B cell (primary cell): Measurements from ENCODE around the gene ATXN1.

Experiments used
- CTCF ChIP-seq: fragments of 200-600 bp; IDR thresholded peaks from one replicate; pipeline ENCODE4 v1.8.0; 2022; ENCODE audit warnings: antibody characterized with exemption, mild to moderate bottlenecking
- EZH2 ChIP-seq: IDR thresholded peaks from 2 replicates; pipeline ENCODE4 v1.6.1; 2012; ENCODE audit warnings: borderline replicate concordance, low read depth, mild to moderate bottlenecking, moderate library complexity, low read length; ENCODE audit not compliant: insufficient read depth, poor library complexity, severe bottlenecking

- TF ChIP-seq EZH2 (no peak), CTCF (no peak)
These were observed 348.3 kb downstream of the ATXN1 start for GRCh38 chr6:16412982-16413381.
